Mesenchymal stem cell (in vitro differentiated cells and primary cell): ENCODE measurements around the gene STK32B.

Source experiments
- DNase-seq: peaks from one replicate; pipeline ENCODE4 v3.0.0-alpha.2; 2013
- H2AFZ ChIP-seq: one replicate; pipeline ENCODE4 v1.6.1; 2013; ENCODE audit warnings: low read depth, mild to moderate bottlenecking, control low read depth, inconsistent platforms, low read length, moderate library complexity
- H2AK5ac ChIP-seq: 2 replicates; pipeline ENCODE4 v1.6.1; 2013; ENCODE audit warnings: low read length, moderate library complexity, mild to moderate bottlenecking, inconsistent platforms; ENCODE audit not compliant: severe bottlenecking
- H2BK120ac ChIP-seq: one replicate; pipeline ENCODE4 v1.6.1; 2013; ENCODE audit warnings: low read depth, mild to moderate bottlenecking, inconsistent platforms, low read length, moderate library complexity
- H2BK12ac ChIP-seq, 2 experiments: one replicate each; pipeline ENCODE4 v1.6.1; 2013; ENCODE audit warnings: inconsistent platforms in 2 of 2, low read length in 2 of 2, mild to moderate bottlenecking in 2 of 2, moderate library complexity in 2 of 2, control low read depth in 1 of 2
- H2BK15ac ChIP-seq: one replicate; pipeline ENCODE4 v1.6.1; 2013; ENCODE audit warnings: mild to moderate bottlenecking, low read depth, inconsistent platforms; ENCODE audit not compliant: poor library complexity, severe bottlenecking
- H2BK5ac ChIP-seq: 2 replicates; pipeline ENCODE4 v1.6.1; 2013; ENCODE audit warnings: low read depth, mild to moderate bottlenecking, low read length, control low read depth, inconsistent platforms; ENCODE audit not compliant: poor library complexity, severe bottlenecking
- H3K14ac ChIP-seq, 2 experiments: one replicate each; pipeline ENCODE4 v1.6.1; 2013; ENCODE audit warnings: inconsistent platforms in 2 of 2, low read length in 2 of 2, control low read depth in 1 of 2, mild to moderate bottlenecking in 1 of 2, moderate library complexity in 1 of 2
- H3K18ac ChIP-seq, 2 experiments: one replicate each; pipeline ENCODE4 v1.6.1; 2013; ENCODE audit warnings: inconsistent platforms in 2 of 2, low read length in 2 of 2, control low read depth in 1 of 2, low read depth in 1 of 2, mild to moderate bottlenecking in 1 of 2
- H3K23ac ChIP-seq, 2 experiments: one replicate each; pipeline ENCODE4 v1.6.1; 2013; ENCODE audit warnings: inconsistent platforms in 2 of 2, low read length in 2 of 2, mild to moderate bottlenecking in 2 of 2, moderate library complexity in 2 of 2, control low read depth in 1 of 2
- H3K27ac ChIP-seq: 2 replicates; pipeline ENCODE4 v1.5.1; 2013; ENCODE audit warnings: mild to moderate bottlenecking, moderate library complexity, low read length, control low read depth, inconsistent platforms; ENCODE audit not compliant: poor library complexity, severe bottlenecking
- H3K27me3 ChIP-seq, 2 experiments: 2 replicates each; pipeline versions ENCODE4 v1.6.1 to v1.7.0; 2013; ENCODE audit warnings: low read length in 2 of 2, mild to moderate bottlenecking in 2 of 2, moderate library complexity in 2 of 2, control low read depth in 1 of 2, inconsistent platforms in 1 of 2; ENCODE audit not compliant: control insufficient read depth in 1 of 2, insufficient read depth in 1 of 2
- H3K36me3 ChIP-seq, 2 experiments: 2 replicates each; pipeline versions ENCODE4 v1.6.1 to v1.7.0; 2013; ENCODE audit warnings: low read length in 2 of 2, control low read depth in 1 of 2, inconsistent platforms in 1 of 2, low read depth in 1 of 2, mild to moderate bottlenecking in 1 of 2; ENCODE audit not compliant: insufficient read depth in 2 of 2, control insufficient read depth in 1 of 2
- H3K4ac ChIP-seq, 2 experiments: one replicate each; pipeline ENCODE4 v1.6.1; 2013; ENCODE audit warnings: inconsistent platforms in 2 of 2, low read length in 2 of 2, mild to moderate bottlenecking in 2 of 2, moderate library complexity in 2 of 2, control low read depth in 1 of 2, low read depth in 1 of 2
- H3K4me1 ChIP-seq: 2 replicates; pipeline ENCODE4 v1.6.1; 2013; ENCODE audit warnings: low read depth, low read length, control low read depth; ENCODE audit not compliant: control insufficient read depth, insufficient read depth
- H3K4me2 ChIP-seq: 2 replicates; pipeline ENCODE4 v1.6.1; 2013; ENCODE audit warnings: low read length, mild to moderate bottlenecking, inconsistent platforms; ENCODE audit not compliant: poor library complexity, severe bottlenecking
- H3K4me3 ChIP-seq, 2 experiments: 2 replicates each; pipeline versions ENCODE4 v1.5.1 to v1.7.0; 2013; ENCODE audit warnings: low read length in 2 of 2, mild to moderate bottlenecking in 2 of 2, control low read depth in 1 of 2, low read depth in 1 of 2; ENCODE audit not compliant: insufficient read depth in 1 of 2
- H3K79me1 ChIP-seq: replicated peaks from 2 replicates; pipeline ENCODE4 v1.6.1; 2013; ENCODE audit warnings: mild to moderate bottlenecking, control low read depth, low read length, inconsistent platforms; ENCODE audit not compliant: poor library complexity, severe bottlenecking
- H3K9ac ChIP-seq: 2 replicates; pipeline ENCODE4 v1.7.0; 2013; ENCODE audit warnings: mild to moderate bottlenecking, low read length, moderate library complexity
- H3K9me3 ChIP-seq: 2 replicates; pipeline ENCODE4 v1.7.0; 2013; ENCODE audit warnings: mild to moderate bottlenecking, low read length; ENCODE audit not compliant: control insufficient read depth
- H4K8ac ChIP-seq: one replicate; pipeline ENCODE4 v1.6.1; 2013; ENCODE audit warnings: inconsistent platforms, mild to moderate bottlenecking, low read length, moderate library complexity
- H4K91ac ChIP-seq: one replicate; pipeline ENCODE4 v1.6.1; 2013; ENCODE audit warnings: mild to moderate bottlenecking, low read length, inconsistent platforms
- WGBS: methylation state at CpG from one replicate; pipeline ENCODE4 v1.1.7; 2013; ENCODE audit warnings: mixed read lengths; 5-methylcytosine and 5-hydroxymethylcytosine counted together

Gene STK32B

GRCh38 chr4:5152521-5152920 is 101.2 kb downstream of the STK32B start:
- Histone ChIP-seq H3K27me3 (no peaks in the 10 kb centered on the region), H3K79me1 (peaks cover 10% of the 10 kb centered on the region), H3K14ac (peak overlapping the region in 1 of 2 experiments; percentile 66)

GRCh38 chr4:5156682-5157081 is 105.4 kb downstream of the STK32B start:
- Histone ChIP-seq H3K79me1 (peaks cover 9% of the 10 kb centered on the region), H3K9ac (no peak overlapping the region), H4K8ac (no peak overlapping the region), H3K4me2 (no peak overlapping the region), H3K4me1 (peaks cover 3% of the 10 kb centered on the region), H2BK5ac (no peak overlapping the region), H3K14ac (no peak overlapping the region), H3K23ac (no peak overlapping the region), H2BK120ac (no peak overlapping the region), H4K91ac (no peak overlapping the region), H3K27me3 (no peaks in the 10 kb centered on the region), H2AFZ (no peak overlapping the region), H2AK5ac (no peak overlapping the region), H3K18ac (no peak overlapping the region), H3K4ac (no peak overlapping the region), H3K36me3 (no peaks in the 10 kb centered on the region), H3K4me3 (no peak overlapping the region), H3K27ac (no peak overlapping the region), H3K9me3 (no peaks in the 10 kb centered on the region), H2BK12ac (no peak overlapping the region), H2BK15ac (no peak overlapping the region)
- WGBS = 88% methylated on average over 3 of the region's 3 CpGs
- DNase-seq = no peak

More at GRCh38 chr4:5152521-5152920, 101.2 kb downstream of the STK32B start:
- no peak overlapping the region for H2AFZ ChIP-seq
- WGBS = 85% methylated on average over 6 of the region's 6 CpGs
- peak overlapping the region; percentile 14 for H4K91ac ChIP-seq
- H3K9me3 ChIP-seq = no peaks in the 10 kb centered on the region
- DNase-seq = no peak
- H3K36me3 ChIP-seq = no peaks in the 10 kb centered on the region
- H2BK120ac ChIP-seq = no peak overlapping the region
- no peak overlapping the region for H2BK15ac ChIP-seq
- no peak overlapping the region for H3K27ac ChIP-seq
- H2BK12ac ChIP-seq = no peak overlapping the region
- no peak overlapping the region for H3K4me2 ChIP-seq
- H2AK5ac ChIP-seq = no peak overlapping the region
- H4K8ac ChIP-seq = no peak overlapping the region
- no peaks in the 10 kb centered on the region for H3K4me1 ChIP-seq
- H3K9ac ChIP-seq = no peak overlapping the region
- no peak overlapping the region for H3K23ac ChIP-seq
- no peak overlapping the region for H3K18ac ChIP-seq
- H2BK5ac ChIP-seq = no peak overlapping the region
- no peak overlapping the region for H3K4ac ChIP-seq
- no peak overlapping the region for H3K4me3 ChIP-seq

DNA sequence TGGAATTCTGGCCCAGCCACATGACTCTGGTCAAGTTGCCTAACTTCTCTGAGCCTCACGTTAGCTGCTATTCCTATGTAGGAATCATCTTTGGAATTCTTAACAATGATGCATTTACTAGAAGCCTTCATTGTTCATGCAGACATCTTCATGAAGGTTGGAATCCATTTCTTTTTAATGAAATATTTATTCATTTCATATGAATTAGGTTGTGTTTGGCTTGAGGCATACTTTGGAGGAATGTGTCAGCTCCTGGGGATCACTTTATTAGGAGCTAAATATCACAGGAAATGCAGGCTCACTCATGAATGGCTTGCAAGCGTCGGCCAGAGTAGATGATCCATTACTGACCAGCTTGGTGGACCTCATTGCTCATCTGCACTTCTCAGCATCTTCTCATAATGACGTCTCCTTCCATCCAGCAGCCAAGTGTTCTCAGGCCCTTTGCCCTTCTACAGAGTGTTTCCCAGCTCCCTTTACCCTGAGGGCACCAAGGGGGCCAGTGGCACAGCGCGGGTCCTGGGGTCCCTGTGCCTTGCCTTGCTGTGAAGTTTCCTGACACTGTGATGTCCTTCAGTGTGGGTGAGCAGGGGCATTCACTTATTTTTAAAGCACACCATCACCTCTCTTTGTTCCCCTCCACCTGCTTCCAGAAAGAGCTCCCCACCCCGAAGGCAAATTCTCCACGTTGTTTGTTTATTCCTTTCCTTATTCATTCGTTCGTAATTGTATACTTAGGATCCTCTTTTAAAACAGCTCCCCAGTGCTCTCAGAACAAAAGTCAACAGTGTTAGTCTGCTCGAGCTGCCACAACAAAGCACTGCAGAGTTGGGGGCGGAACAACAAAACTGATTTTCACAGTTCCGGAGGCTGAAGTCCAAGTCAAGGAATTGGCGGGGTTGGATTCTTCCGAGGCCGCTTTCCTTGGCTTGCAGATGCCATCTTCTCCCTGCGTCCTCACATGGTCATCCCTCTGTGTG is 106.8 kb downstream of the STK32B start:
- H2AFZ ChIP-seq = no peak overlapping the region
- no peak overlapping the region for H3K4me2 ChIP-seq
- peaks cover 5% of the 10 kb centered on the region for H3K4me1 ChIP-seq
- no peak overlapping the region for H2BK12ac ChIP-seq
- no peak overlapping the region for H3K14ac ChIP-seq
- H3K23ac ChIP-seq = no peak overlapping the region
- no peak overlapping the region for H2BK5ac ChIP-seq
- WGBS = 78% methylated on average over 16 of the region's 17 CpGs
- no peak overlapping the region for H4K91ac ChIP-seq
- H3K9ac ChIP-seq = no peak overlapping the region
- no peak overlapping the region for H4K8ac ChIP-seq
- H2BK120ac ChIP-seq = no peak overlapping the region
- H2BK15ac ChIP-seq = no peak overlapping the region
- H3K4me3 ChIP-seq = no peak overlapping the region
- H2AK5ac ChIP-seq = no peak overlapping the region
- peaks cover 4% of the 10 kb centered on the region for H3K79me1 ChIP-seq
- H3K9me3 ChIP-seq = no peaks in the 10 kb centered on the region
- H3K27me3 ChIP-seq = no peaks in the 10 kb centered on the region
- H3K4ac ChIP-seq = no peak overlapping the region
- no peak overlapping the region for H3K27ac ChIP-seq
- H3K18ac ChIP-seq = no peak overlapping the region
- peak; percentile 23 for DNase-seq
- H3K36me3 ChIP-seq = no peaks in the 10 kb centered on the region

- Histone ChIP-seq H3K79me1 (peaks cover 4% of the 10 kb centered on the region), H3K18ac (no peak overlapping the region), H4K91ac (no peak overlapping the region), H3K4ac (no peak overlapping the region), H3K27ac (no peak overlapping the region), H3K27me3 (no peaks in the 10 kb centered on the region), H2BK15ac (no peak overlapping the region), H3K4me2 (no peak overlapping the region), H2BK5ac (no peak overlapping the region), H3K4me3 (no peak overlapping the region), H3K36me3 (no peaks in the 10 kb centered on the region), H3K9me3 (no peaks in the 10 kb centered on the region), H3K23ac (no peak overlapping the region), H3K4me1 (peaks cover 5% of the 10 kb centered on the region), H2BK120ac (no peak overlapping the region), H3K9ac (no peak overlapping the region), H2BK12ac (no peak overlapping the region), H4K8ac (no peak overlapping the region), H3K14ac (no peak overlapping the region), H2AFZ (no peak overlapping the region), H2AK5ac (no peak overlapping the region)
- 87% methylated on average over 6 of the region's 6 CpGs for WGBS
- no peak for DNase-seq
Observed at GRCh38 chr4:5158825-5159224, 107.5 kb downstream of the STK32B start.
